ENCODE results near the gene SPG11. TPM values are rescaled to one million over a fixed set of nuclear protein-coding genes. Genes with fewer than 3 reads are reported as not detected.

The SPG11 gene
- total and polyA plus RNA-seq, 2 of the 13 experiments (the other 11 are each of a cell fraction or from before 2014, with no cell fraction given), result 31.5 to 40.7 TPM

DNA sequence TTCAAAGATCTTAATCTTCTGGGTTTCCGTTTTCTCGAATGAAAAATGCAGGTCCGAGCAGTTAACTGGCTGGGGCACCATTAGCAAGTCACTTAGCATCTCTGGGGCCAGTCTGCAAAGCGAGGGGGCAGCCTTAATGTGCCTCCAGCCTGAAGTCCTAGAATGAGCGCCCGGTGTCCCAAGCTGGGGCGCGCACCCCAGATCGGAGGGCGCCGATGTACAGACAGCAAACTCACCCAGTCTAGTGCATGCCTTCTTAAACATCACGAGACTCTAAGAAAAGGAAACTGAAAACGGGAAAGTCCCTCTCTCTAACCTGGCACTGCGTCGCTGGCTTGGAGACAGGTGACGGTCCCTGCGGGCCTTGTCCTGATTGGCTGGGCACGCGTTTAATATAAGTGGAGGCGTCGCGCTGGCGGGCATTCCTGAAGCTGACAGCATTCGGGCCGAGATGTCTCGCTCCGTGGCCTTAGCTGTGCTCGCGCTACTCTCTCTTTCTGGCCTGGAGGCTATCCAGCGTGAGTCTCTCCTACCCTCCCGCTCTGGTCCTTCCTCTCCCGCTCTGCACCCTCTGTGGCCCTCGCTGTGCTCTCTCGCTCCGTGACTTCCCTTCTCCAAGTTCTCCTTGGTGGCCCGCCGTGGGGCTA is 47.8 kb upstream of the SPG11 start, which contains the start of the genes B2M and PATL2 (continued):
- TF ChIP-seq POGZ (CRISPR knock-in tag; IDR thresholded peaks at IDR 0.05) (peak; percentile 49; the same call in 1 of the 2 replicates), NFYB (CRISPR knock-in tag; IDR thresholded peaks at IDR 0.05) (peak; percentile 95), SIN3A (IDR thresholded peaks at IDR 0.05; ENCODE audit: borderline replicate concordance, low read depth, low read length) (peak; percentile 91; the same call in 1 of the 2 replicates), ZNF563 (CRISPR knock-in tag; IDR thresholded peaks at IDR 0.05) (peak; percentile 48; the same call in 1 of the 2 replicates), TARDBP (CRISPR knock-in tag; IDR thresholded peaks at IDR 0.05) (peak; percentile 48; the same call in 1 of the 2 replicates), NKX3-1 (CRISPR knock-in tag; IDR thresholded peaks at IDR 0.05) (0 out of 2 replicates have a peak, but pooled peaks have one; percentile 3), ZNF180 (CRISPR knock-in tag; IDR thresholded peaks at IDR 0.05; ENCODE audit: borderline replicate concordance, low read depth) (no peak), THAP11 (CRISPR knock-in tag; IDR thresholded peaks at IDR 0.05) (peak; percentile 54), PAWR (CRISPR knock-in tag; IDR thresholded peaks at IDR 0.05; ENCODE audit: borderline replicate concordance) (no peak), DR1 (CRISPR knock-in tag; IDR thresholded peaks at IDR 0.05) (peak; percentile 91), FOXK2 (IDR thresholded peaks at IDR 0.05) (no peak), FOXP1 (IDR thresholded peaks at IDR 0.05) (no peak), FOXP1 (CRISPR knock-in tag; IDR thresholded peaks at IDR 0.05) (no peak), CBX1 (IDR thresholded peaks at IDR 0.05; ENCODE audit: low read depth) (no peak), THYN1 (CRISPR knock-in tag; IDR thresholded peaks at IDR 0.05; ENCODE audit: borderline replicate concordance, low read depth) (no peak), ZBTB42 (CRISPR knock-in tag; IDR thresholded peaks at IDR 0.05) (peak; percentile 56; the same call in 1 of the 2 replicates), ZNF274 (CRISPR knock-in tag; IDR thresholded peaks at IDR 0.05) (peak; percentile 74; the same call in 1 of the 2 replicates), ELF1 (CRISPR knock-in tag; IDR thresholded peaks at IDR 0.05) (no peak), NAIF1 (CRISPR knock-in tag; IDR thresholded peaks at IDR 0.05; ENCODE audit: borderline replicate concordance) (peak; percentile 60; the same call in 1 of the 2 replicates), SETDB1 (CRISPR knock-in tag; IDR thresholded peaks at IDR 0.05; ENCODE audit: borderline replicate concordance) (no peak), ELF4 (CRISPR knock-in tag; IDR thresholded peaks at IDR 0.05; ENCODE audit: borderline replicate concordance) (peak; percentile 64; the same call in 1 of the 2 replicates), BRCA1 (CRISPR knock-in tag; IDR thresholded peaks at IDR 0.05) (0 out of 2 replicates have a peak, but pooled peaks have one; percentile 9)
- TF ChIP-seq, protein P1, sequence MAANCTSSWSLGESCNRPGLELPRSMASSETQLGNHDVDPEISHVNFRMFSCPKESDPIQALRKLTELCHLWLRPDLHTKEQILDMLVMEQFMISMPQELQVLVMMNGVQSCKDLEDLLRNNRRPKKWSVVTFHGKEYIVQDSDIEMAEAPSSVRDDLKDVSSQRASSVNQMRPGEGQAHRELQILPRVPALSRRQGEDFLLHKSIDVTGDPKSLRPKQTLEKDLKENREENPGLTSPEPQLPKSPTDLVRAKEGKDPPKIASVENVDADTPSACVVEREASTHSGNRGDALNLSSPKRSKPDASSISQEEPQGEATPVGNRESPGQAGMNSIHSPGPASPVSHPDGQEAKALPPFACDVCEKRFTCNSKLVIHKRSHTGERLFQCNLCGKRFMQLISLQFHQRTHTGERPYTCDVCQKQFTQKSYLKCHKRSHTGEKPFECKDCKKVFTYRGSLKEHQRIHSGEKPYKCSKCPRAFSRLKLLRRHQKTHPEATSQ (CRISPR knock-in tag; IDR thresholded peaks at IDR 0.05; ENCODE audit: borderline replicate concordance), result 0 out of 2 replicates have a peak, but pooled peaks have one; percentile 29
- TF ChIP-seq, protein P2, sequence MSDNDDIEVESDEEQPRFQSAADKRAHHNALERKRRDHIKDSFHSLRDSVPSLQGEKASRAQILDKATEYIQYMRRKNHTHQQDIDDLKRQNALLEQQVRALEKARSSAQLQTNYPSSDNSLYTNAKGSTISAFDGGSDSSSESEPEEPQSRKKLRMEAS (IDR thresholded peaks at IDR 0.05), result peak; percentile 52; the same call in 1 of the 2 replicates
- TF ChIP-seq, protein P3, sequence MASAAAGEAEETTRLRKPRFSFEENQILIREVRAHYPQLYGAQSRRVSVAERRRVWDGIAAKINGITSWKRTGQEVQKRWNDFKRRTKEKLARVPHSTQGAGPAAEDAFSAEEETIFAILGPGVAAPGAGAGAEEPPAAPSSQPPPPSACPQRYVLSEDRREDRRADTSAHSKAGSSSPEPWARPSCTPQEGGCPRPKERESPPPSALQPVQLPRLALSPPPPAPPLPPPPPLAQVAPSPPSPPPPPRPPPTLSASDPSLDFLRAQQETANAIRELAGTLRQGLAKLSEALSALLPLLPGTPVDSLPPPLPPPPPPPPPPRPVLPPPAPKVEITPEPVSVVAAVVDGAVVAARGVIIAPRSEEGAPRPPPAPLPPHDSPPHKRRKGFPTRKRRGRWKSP (CRISPR knock-in tag; IDR thresholded peaks at IDR 0.05), result peak; percentile 81
- TF ChIP-seq, protein P4, sequence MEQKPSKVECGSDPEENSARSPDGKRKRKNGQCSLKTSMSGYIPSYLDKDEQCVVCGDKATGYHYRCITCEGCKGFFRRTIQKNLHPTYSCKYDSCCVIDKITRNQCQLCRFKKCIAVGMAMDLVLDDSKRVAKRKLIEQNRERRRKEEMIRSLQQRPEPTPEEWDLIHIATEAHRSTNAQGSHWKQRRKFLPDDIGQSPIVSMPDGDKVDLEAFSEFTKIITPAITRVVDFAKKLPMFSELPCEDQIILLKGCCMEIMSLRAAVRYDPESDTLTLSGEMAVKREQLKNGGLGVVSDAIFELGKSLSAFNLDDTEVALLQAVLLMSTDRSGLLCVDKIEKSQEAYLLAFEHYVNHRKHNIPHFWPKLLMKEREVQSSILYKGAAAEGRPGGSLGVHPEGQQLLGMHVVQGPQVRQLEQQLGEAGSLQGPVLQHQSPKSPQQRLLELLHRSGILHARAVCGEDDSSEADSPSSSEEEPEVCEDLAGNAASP (CRISPR knock-in tag; IDR thresholded peaks at IDR 0.05; ENCODE audit: borderline replicate concordance), result no peak
- TF ChIP-seq, protein P5, sequence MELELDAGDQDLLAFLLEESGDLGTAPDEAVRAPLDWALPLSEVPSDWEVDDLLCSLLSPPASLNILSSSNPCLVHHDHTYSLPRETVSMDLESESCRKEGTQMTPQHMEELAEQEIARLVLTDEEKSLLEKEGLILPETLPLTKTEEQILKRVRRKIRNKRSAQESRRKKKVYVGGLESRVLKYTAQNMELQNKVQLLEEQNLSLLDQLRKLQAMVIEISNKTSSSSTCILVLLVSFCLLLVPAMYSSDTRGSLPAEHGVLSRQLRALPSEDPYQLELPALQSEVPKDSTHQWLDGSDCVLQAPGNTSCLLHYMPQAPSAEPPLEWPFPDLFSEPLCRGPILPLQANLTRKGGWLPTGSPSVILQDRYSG (CRISPR knock-in tag; IDR thresholded peaks at IDR 0.05), result 0 out of 2 replicates have a peak, but pooled peaks have one; percentile 47
